Uterus (tissue), 4 donors: ENCODE results near the gene ADAM10. TPM values are rescaled to one million over a fixed set of nuclear protein-coding genes. Genes with fewer than 3 reads are reported as not detected.

ENCODE experiments used
- DNase-seq, 2 donors: peaks; one replicate each; pipeline ENCODE4 v3.0.0-alpha.2; 2019 to 2020
- H3K27ac ChIP-seq, 2 donors: fragments of 200-600 bp; sonication (generic); 1 replicate in 1 of 2; 2 replicates in 1 of 2; pipeline ENCODE4 v1.5.1; 2016 to 2018
- H3K27me3 ChIP-seq, 2 donors: fragments of 200-600 bp; sonication (generic); one replicate each; pipeline ENCODE4 v1.5.1; 2018 to 2019; ENCODE audit warnings: control low read depth in 1 of 2
- H3K36me3 ChIP-seq, 2 donors: fragments of 200-600 bp; sonication (generic); one replicate each; pipeline ENCODE4 v1.5.1; 2019; ENCODE audit warnings: control low read depth in 1 of 2
- H3K4me1 ChIP-seq, 2 donors: fragments of 200-600 bp; sonication (generic); one replicate each; pipeline ENCODE4 v1.5.1; 2018 to 2019; ENCODE audit warnings: control low read depth in 1 of 2
- H3K4me3 ChIP-seq, 2 donors: fragments of 200-600 bp; sonication (generic); 1 replicate in 1 of 2; 2 replicates in 1 of 2; pipeline ENCODE4 v1.5.1; 2018 to 2019; ENCODE audit warnings: mild to moderate bottlenecking in 1 of 2
- H3K9me3 ChIP-seq, 2 donors: fragments of 200-600 bp; sonication (generic); one replicate each; pipeline ENCODE4 v1.5.1; 2019; ENCODE audit warnings: control low read depth in 1 of 2
- CTCF ChIP-seq, 4 experiments: fragments of 200-600 bp in 2 of 4; fragments of 450-650 bp in 2 of 4; sonication (generic) in 2 of 4; IDR thresholded peaks; one replicate each; pipeline ENCODE4 v1.5.1; 2016 to 2019; ENCODE audit warnings: antibody characterized with exemption in 4 of 4, mild to moderate bottlenecking in 2 of 4, moderate library complexity in 1 of 4
- POLR2A ChIP-seq, 2 donors: fragments of 450-650 bp; IDR thresholded peaks; one replicate each; pipeline ENCODE4 v1.6.1; 2016; ENCODE audit warnings: antibody characterized with exemption in 2 of 2, mild to moderate bottlenecking in 1 of 2, moderate library complexity in 1 of 2
- intact Hi-C: fragments of 100-400 bp; cut with DNase I; formaldehyde crosslinking; loops from one replicate; pipeline ENCODE4 v1.15.1; 2023; ENCODE audit warnings: low total_unique reads
- total RNA-seq, 4 donors: library from RNA; depleted of rRNA in 3 of 4; stranded (reverse); fragments of >200 nt in 3 of 4; gene quantifications; one replicate each; pipeline versions ENCODE4 v1.1.0 to v1.2.4, GENCODE V29; 2014 to 2023
- donor health status: DM: yes; HTN: yes; CAD: no.

The ADAM10 gene
- total RNA-seq, 4 donors from 2014 or later, result 41.8 to 208 (median 110) TPM

- no peak overlapping the region for H3K27ac ChIP-seq
- intact Hi-C loops, result no loop called here
Observed at GRCh38 chr15:58632789-58633188, 116.7 kb downstream of the ADAM10 start.

GRCh38 chr15:58631319-58631718 is 118.2 kb downstream of the ADAM10 start:
- no peaks in the 10 kb centered on the region for H3K36me3 ChIP-seq
- peaks cover 0 to 6% of the 10 kb centered on the region in 2 donors for H3K4me1 ChIP-seq
- TF ChIP-seq CTCF (IDR thresholded peaks at IDR 0.05) (no peak), POLR2A (IDR thresholded peaks at IDR 0.05) (no peak)
- no peak overlapping the region for H3K4me3 ChIP-seq
- no peak overlapping the region for H3K27ac ChIP-seq
- no peaks in the 10 kb centered on the region for H3K27me3 ChIP-seq
- intact Hi-C loops, result no loop called here
- no peak for DNase-seq
- H3K9me3 ChIP-seq, result no peaks in the 10 kb centered on the region

More at GRCh38 chr15:58632789-58633188, 116.7 kb downstream of the ADAM10 start:
- DNase-seq, result no peak
- no peaks in the 10 kb centered on the region for H3K9me3 ChIP-seq
- TF ChIP-seq CTCF (IDR thresholded peaks at IDR 0.05), result no peak
- no peak for TF ChIP-seq POLR2A (IDR thresholded peaks at IDR 0.05)
- no peak overlapping the region for H3K4me3 ChIP-seq
- H3K4me1 ChIP-seq, result peaks cover 0 to 2% of the 10 kb centered on the region in 2 donors
- H3K27me3 ChIP-seq, result no peaks in the 10 kb centered on the region
- no peaks in the 10 kb centered on the region for H3K36me3 ChIP-seq

- Histone ChIP-seq H3K4me3 (no peak overlapping the region), H3K27me3 (no peaks in the 10 kb centered on the region), H3K27ac (peak overlapping the region in 1 of 2 donors; percentile 81), H3K36me3 (no peaks in the 10 kb centered on the region), H3K4me1 (peaks cover 0 to 6% of the 10 kb centered on the region in 2 donors), H3K9me3 (no peaks in the 10 kb centered on the region)
- no peak for DNase-seq
- intact Hi-C loops, result no loop called here
- TF ChIP-seq CTCF (IDR thresholded peaks at IDR 0.05) (no peak), POLR2A (IDR thresholded peaks at IDR 0.05) (no peak)
Observed at GRCh38 chr15:58629625-58630024, 119.9 kb downstream of the ADAM10 start.

GRCh38 chr15:58628206-58628947 is 121.1 kb downstream of the ADAM10 start:
- no peak for DNase-seq
- H3K27ac ChIP-seq, result peak overlapping the region; percentile 53 to 81
- peaks cover 0 to 6% of the 10 kb centered on the region in 2 donors for H3K4me1 ChIP-seq
- H3K36me3 ChIP-seq, result no peaks in the 10 kb centered on the region
- no peaks in the 10 kb centered on the region for H3K27me3 ChIP-seq
- no peak for TF ChIP-seq POLR2A (IDR thresholded peaks at IDR 0.05)
- no peak for TF ChIP-seq CTCF (IDR thresholded peaks at IDR 0.05)
- intact Hi-C loops, result no loop called here
- H3K9me3 ChIP-seq, result no peaks in the 10 kb centered on the region
- peak overlapping the region; percentile 8 to 26 for H3K4me3 ChIP-seq

- Histone ChIP-seq H3K36me3 (no peaks in the 10 kb centered on the region), H3K9me3 (no peaks in the 10 kb centered on the region), H3K27ac (peak overlapping the region; percentile 53 to 81), H3K4me3 (no peak overlapping the region), H3K4me1 (peaks cover 0 to 6% of the 10 kb centered on the region in 2 donors), H3K27me3 (no peaks in the 10 kb centered on the region)
- TF ChIP-seq CTCF (IDR thresholded peaks at IDR 0.05) (no peak), POLR2A (IDR thresholded peaks at IDR 0.05) (no peak)
- intact Hi-C loops, result no loop called here
- no peak for DNase-seq
Observed at GRCh38 chr15:58627701-58628100, 121.8 kb downstream of the ADAM10 start.
